Transverse colon (tissue), 4 donors: ENCODE results near the gene SESTD1. TPM values are rescaled to one million over a fixed set of nuclear protein-coding genes. Genes with fewer than 3 reads are reported as not detected.
"Not testable (repeated sequence)": the region's sequence is repeated elsewhere in the genome, so short reads cannot be mapped to it uniquely, and the experiment has no call there.

Source experiments
- DNase-seq: peaks from one replicate; pipeline ENCODE4 v3.0.0-alpha.2; 2019
- H3K27ac ChIP-seq, 4 donors: fragments of 200-600 bp; sonication (generic); 2 replicates each; pipeline ENCODE4 v1.5.1; 2016 to 2018; ENCODE audit warnings: inconsistent platforms in 4 of 4
- H3K27me3 ChIP-seq: fragments of 200-600 bp; sonication (generic); 2 replicates; pipeline ENCODE4 v1.5.1; 2017; ENCODE audit warnings: inconsistent platforms
- H3K36me3 ChIP-seq, 4 donors: fragments of 200-600 bp; sonication (generic); 2 replicates each; pipeline ENCODE4 v1.5.1; 2017 to 2019; ENCODE audit warnings: inconsistent platforms in 4 of 4
- H3K4me1 ChIP-seq, 4 donors: fragments of 200-600 bp; sonication (generic); 2 replicates each; pipeline ENCODE4 v1.5.1; 2017 to 2020; ENCODE audit warnings: inconsistent platforms in 4 of 4
- H3K4me3 ChIP-seq, 4 donors: fragments of 200-600 bp; sonication (generic); 1 replicate in 1 of 4; 2 replicates in 3 of 4; pipeline versions ENCODE4 v1.5.1 to v1.6.1; 2017 to 2019; ENCODE audit warnings: inconsistent platforms in 4 of 4
- H3K9me3 ChIP-seq, 2 donors: fragments of 200-600 bp; sonication (generic); 2 replicates each; pipeline ENCODE4 v1.5.1; 2017 to 2019; ENCODE audit warnings: inconsistent platforms in 2 of 2
- CTCF ChIP-seq, 5 experiments: fragments of 200-600 bp in 3 of 5; fragments of 450-650 bp in 2 of 5; sonication (generic) in 3 of 5; IDR thresholded peaks; 1 replicate in 2 of 5; 2 replicates in 3 of 5; pipeline ENCODE4 v1.5.1; 2016 to 2017; ENCODE audit warnings: antibody characterized with exemption in 5 of 5, inconsistent platforms in 3 of 5, mild to moderate bottlenecking in 2 of 5, moderate library complexity in 1 of 5
- EP300 ChIP-seq: sonication (generic); formaldehyde crosslinking; IDR thresholded peaks from one replicate; pipeline ENCODE4 v1.6.1; 2017; ENCODE audit warnings: antibody characterized with exemption, low read depth
- POLR2A ChIP-seq: fragments of 450-650 bp; IDR thresholded peaks from one replicate; pipeline ENCODE4 v1.6.1; 2016; ENCODE audit warnings: antibody characterized with exemption, mild to moderate bottlenecking, moderate library complexity
- POLR2AphosphoS5 ChIP-seq, 3 donors: sonication (generic); formaldehyde crosslinking; IDR thresholded peaks; one replicate each; pipeline ENCODE4 v1.6.1; 2016; ENCODE audit warnings: antibody characterized with exemption in 3 of 3
- WGBS, 2 donors: methylation state at CpG; one replicate each; pipeline ENCODE4 v1.1.5; 2018; ENCODE audit warnings: low coverage in 1 of 2; 5-methylcytosine and 5-hydroxymethylcytosine counted together
- in situ Hi-C, 4 donors: fragments of 200-750 bp; cut with MboI; loops; one replicate each; pipeline versions ENCODE4 v1.15.0 to v1.15.1; 2017; ENCODE audit warnings: low sequenced_read_pairs in 3 of 4, low pct_ligation_motif_present in 1 of 4, low pct_unique_long_range_greater_than_20kb in 1 of 4
- intact Hi-C: fragments of 100-400 bp; cut with DNase I; formaldehyde crosslinking; loops from one replicate; pipeline ENCODE4 v1.15.1; 2023; ENCODE audit warnings: low total_unique reads
- total RNA-seq, 4 donors: library from RNA; depleted of rRNA; stranded (reverse); fragments of >200 nt; gene quantifications; one replicate each; pipeline ENCODE4 v1.1.0, GENCODE V29; 2016

SESTD1 gene
- total RNA-seq, 4 donors from 2014 or later = 12.6 to 44.1 (median 22.3) TPM

GRCh38 chr2:179211355-179211754 is 53.3 kb downstream of the SESTD1 start:
- H3K4me3 ChIP-seq = no peak overlapping the region
- H3K27me3 ChIP-seq = no peaks in the 10 kb centered on the region
- no peak for TF ChIP-seq EP300
- no peak for TF ChIP-seq CTCF (IDR thresholded peaks at IDR 0.05)
- no peak for TF ChIP-seq POLR2AphosphoS5 (IDR thresholded peaks at IDR 0.05)
- TF ChIP-seq POLR2A = no peak
- no peak for DNase-seq
- H3K9me3 ChIP-seq = no peaks in the 10 kb centered on the region
- in situ Hi-C loops (loop anchor here in 1 of 4 donors (25.0 kb wide), 1 partner anchor 201 kb away; no protein-coding TSS in a partner anchor), intact Hi-C loops (no loop called here)
- WGBS, 2 donors = 82% methylated on average over 4 of the region's 4 CpGs; no CpG with 5 or more reads in 1 of the 2 donors
- no peak overlapping the region for H3K27ac ChIP-seq
- no peaks in the 10 kb centered on the region for H3K36me3 ChIP-seq
- H3K4me1 ChIP-seq = no peaks in the 10 kb centered on the region

GRCh38 chr2:179208277-179208676 is 56.4 kb downstream of the SESTD1 start:
- H3K27ac ChIP-seq, DNase-seq, H3K4me1 ChIP-seq, H3K27me3 ChIP-seq, intact Hi-C loops, H3K36me3 ChIP-seq, H3K9me3 ChIP-seq, H3K4me3 ChIP-seq: not testable (repeated sequence)
- WGBS, 2 donors = 86% methylated on average over 1 of the region's 1 CpG; no CpG with 5 or more reads in 1 of the 2 donors
- in situ Hi-C loops = loop anchor here in 1 of 4 donors (25.0 kb wide), 1 partner anchor 204 kb away; no protein-coding TSS in a partner anchor

- Histone ChIP-seq H3K36me3 (no peaks in the 10 kb centered on the region), H3K27me3 (no peaks in the 10 kb centered on the region), H3K9me3 (peaks cover 0 to 6% of the 10 kb centered on the region in 2 donors), H3K4me1 (no peaks in the 10 kb centered on the region), H3K27ac (no peak overlapping the region), H3K4me3 (no peak overlapping the region)
- intact Hi-C loops (no loop called here), in situ Hi-C loops (loop anchor here in 1 of 4 donors (25.0 kb wide), 1 partner anchor 205 kb away; no protein-coding TSS in a partner anchor)
- TF ChIP-seq POLR2A (no peak), EP300 (no peak), POLR2AphosphoS5 (IDR thresholded peaks at IDR 0.05) (no peak), CTCF (IDR thresholded peaks at IDR 0.05) (no peak)
- WGBS, 2 donors = no CpG with 5 or more reads among the region's 5 CpGs
- no peak for DNase-seq
Observed at GRCh38 chr2:179207047-179207446, 57.6 kb downstream of the SESTD1 start.

GRCh38 chr2:179201869-179202268 is 62.8 kb downstream of the SESTD1 start:
- no peaks in the 10 kb centered on the region for H3K36me3 ChIP-seq
- intact Hi-C loops = no loop called here

GRCh38 chr2:179195926-179196590 is 68.6 kb downstream of the SESTD1 start:
- H3K27me3 ChIP-seq, intact Hi-C loops, H3K4me3 ChIP-seq, in situ Hi-C loops, H3K36me3 ChIP-seq, H3K9me3 ChIP-seq, DNase-seq, H3K27ac ChIP-seq: not testable (repeated sequence)
- WGBS, 2 donors = 90 to 100% methylated on average over 1 to 23 of the region's 23 CpGs
- peaks cover 0 to 14% (median 0%) of the 10 kb centered on the region in 4 donors for H3K4me1 ChIP-seq

More at GRCh38 chr2:179201869-179202268, 62.8 kb downstream of the SESTD1 start:
- H3K27ac ChIP-seq = no peak overlapping the region
- no peak for DNase-seq
- in situ Hi-C loops = loop anchor here in 1 of 4 donors (25.0 kb wide), 1 partner anchor 210 kb away; no protein-coding TSS in a partner anchor
- H3K27me3 ChIP-seq = no peaks in the 10 kb centered on the region
- no peaks in the 10 kb centered on the region for H3K4me1 ChIP-seq
- TF ChIP-seq POLR2A (no peak), EP300 (no peak), CTCF (IDR thresholded peaks at IDR 0.05) (no peak), POLR2AphosphoS5 (IDR thresholded peaks at IDR 0.05) (no peak)
- WGBS, 2 donors = 92% methylated on average over 3 of the region's 3 CpGs; no CpG with 5 or more reads in 1 of the 2 donors
- H3K4me3 ChIP-seq = no peak overlapping the region
- H3K9me3 ChIP-seq = peaks cover 0 to 8% of the 10 kb centered on the region in 2 donors
